ENCODE measurements around the gene CD59.
"Not testable (repeated sequence)": the region's sequence is repeated elsewhere in the genome, so short reads cannot be mapped to it uniquely, and the experiment has no call there.

DNA sequence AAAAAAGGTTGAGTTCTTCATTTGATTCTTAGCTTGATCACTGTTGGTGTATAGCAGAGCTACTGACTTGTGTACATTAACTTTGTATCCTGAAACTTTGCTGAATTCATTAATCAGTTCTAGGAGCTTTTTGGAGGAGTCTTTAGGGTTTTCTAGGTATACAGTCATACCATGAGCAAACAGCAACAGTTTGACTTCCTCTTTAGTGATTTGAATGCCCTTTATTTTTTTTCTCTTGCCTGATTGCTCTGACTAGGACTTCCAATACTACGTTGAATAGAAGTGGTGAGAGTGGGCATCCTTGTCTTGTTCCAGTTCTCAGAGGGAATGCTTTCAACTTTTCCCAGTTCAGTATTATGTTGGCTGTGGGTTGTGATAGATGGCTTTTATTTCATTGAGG, 57.6 kb downstream of the CD59 start:
- TF ChIP-seq, protein P1, sequence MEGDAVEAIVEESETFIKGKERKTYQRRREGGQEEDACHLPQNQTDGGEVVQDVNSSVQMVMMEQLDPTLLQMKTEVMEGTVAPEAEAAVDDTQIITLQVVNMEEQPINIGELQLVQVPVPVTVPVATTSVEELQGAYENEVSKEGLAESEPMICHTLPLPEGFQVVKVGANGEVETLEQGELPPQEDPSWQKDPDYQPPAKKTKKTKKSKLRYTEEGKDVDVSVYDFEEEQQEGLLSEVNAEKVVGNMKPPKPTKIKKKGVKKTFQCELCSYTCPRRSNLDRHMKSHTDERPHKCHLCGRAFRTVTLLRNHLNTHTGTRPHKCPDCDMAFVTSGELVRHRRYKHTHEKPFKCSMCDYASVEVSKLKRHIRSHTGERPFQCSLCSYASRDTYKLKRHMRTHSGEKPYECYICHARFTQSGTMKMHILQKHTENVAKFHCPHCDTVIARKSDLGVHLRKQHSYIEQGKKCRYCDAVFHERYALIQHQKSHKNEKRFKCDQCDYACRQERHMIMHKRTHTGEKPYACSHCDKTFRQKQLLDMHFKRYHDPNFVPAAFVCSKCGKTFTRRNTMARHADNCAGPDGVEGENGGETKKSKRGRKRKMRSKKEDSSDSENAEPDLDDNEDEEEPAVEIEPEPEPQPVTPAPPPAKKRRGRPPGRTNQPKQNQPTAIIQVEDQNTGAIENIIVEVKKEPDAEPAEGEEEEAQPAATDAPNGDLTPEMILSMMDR (IDR thresholded peaks at IDR 0.05; ENCODE audit: insufficient read depth, low read length, poor library complexity, severe bottlenecking), result not testable (repeated sequence)
- not testable (repeated sequence) for TF ChIP-seq EZH2phosphoT487 (conservative IDR thresholded peaks at IDR 0.05; ENCODE audit: low read length)
